ENCODE results near the gene NEAT1.

NEAT1 gene

DNA sequence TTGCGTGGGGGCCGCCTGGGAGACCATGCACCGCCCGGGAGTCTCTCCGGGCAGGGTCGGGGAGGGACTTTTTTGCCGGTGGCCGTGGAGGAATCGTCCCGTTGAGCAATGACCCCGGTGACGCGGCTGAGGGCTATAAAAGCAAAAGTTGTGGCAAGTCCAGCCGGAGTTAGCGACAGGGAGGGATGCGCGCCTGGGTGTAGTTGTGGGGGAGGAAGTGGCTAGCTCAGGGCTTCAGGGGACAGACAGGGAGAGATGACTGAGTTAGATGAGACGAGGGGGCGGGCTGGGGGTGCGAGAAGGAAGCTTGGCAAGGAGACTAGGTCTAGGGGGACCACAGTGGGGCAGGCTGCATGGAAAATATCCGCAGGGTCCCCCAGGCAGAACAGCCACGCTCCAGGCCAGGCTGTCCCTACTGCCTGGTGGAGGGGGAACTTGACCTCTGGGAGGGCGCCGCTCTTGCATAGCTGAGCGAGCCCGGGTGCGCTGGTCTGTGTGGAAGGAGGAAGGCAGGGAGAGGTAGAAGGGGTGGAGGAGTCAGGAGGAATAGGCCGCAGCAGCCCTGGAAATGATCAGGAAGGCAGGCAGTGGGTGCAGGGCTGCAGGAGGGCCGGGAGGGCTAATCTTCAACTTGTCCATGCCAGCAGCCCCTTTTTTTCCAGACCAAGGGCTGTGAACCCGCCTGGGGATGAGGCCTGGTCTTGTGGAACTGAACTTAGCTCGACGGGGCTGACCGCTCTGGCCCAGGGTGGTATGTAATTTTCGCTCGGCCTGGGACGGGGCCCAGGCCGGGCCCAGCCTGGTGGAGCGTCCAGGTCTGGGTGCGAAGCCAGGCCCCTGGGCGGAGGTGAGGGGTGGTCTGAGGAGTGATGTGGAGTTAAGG lies at the start of gene NEAT1:
Gene NEAT1 (plus strand): TSS at position 166 of the 883 bp plus-strand sequence.
- TF ChIP-seq, protein P1, sequence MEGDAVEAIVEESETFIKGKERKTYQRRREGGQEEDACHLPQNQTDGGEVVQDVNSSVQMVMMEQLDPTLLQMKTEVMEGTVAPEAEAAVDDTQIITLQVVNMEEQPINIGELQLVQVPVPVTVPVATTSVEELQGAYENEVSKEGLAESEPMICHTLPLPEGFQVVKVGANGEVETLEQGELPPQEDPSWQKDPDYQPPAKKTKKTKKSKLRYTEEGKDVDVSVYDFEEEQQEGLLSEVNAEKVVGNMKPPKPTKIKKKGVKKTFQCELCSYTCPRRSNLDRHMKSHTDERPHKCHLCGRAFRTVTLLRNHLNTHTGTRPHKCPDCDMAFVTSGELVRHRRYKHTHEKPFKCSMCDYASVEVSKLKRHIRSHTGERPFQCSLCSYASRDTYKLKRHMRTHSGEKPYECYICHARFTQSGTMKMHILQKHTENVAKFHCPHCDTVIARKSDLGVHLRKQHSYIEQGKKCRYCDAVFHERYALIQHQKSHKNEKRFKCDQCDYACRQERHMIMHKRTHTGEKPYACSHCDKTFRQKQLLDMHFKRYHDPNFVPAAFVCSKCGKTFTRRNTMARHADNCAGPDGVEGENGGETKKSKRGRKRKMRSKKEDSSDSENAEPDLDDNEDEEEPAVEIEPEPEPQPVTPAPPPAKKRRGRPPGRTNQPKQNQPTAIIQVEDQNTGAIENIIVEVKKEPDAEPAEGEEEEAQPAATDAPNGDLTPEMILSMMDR (IDR thresholded peaks at IDR 0.05), result no peak

DNA sequence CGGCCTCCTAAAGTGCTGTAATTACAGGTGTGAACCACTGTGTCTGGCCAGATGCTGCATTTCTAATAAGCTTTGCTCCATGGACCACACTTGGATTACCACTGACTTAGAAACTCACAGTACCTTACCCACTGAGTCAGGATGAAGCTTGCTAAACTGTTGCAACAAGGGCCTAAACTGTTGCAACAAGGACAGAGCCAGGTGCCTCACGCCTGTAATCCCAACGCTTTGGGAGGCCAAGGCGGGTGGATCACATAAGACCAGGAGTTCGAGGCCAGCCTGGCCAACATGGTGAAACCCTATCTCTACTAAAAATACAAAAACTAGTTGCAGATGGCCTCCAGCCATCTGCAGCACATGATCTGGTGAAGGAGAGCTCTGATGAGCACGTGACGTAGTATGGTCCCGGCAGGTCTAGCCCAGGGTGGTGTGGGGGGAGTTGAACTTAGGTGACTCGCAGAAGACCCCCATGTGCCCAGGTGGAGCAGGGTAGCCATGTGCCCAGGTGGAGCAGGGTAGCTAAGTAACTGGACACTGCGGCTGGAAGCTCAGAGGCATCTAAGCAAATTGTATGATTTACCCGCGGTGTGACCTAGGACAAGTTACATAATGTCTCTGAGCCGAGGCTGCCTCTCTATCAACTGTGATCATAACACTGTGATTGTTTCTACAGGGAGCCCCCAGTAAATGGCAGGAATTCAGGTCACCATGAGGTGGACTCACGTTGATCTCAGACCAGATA lies 48.6 kb upstream of the NEAT1 start:
- TF ChIP-seq, protein P1 (IDR thresholded peaks at IDR 0.05), result no peak

- TF ChIP-seq, protein P1 (IDR thresholded peaks at IDR 0.05), result no peak
Observed at GRCh38 chr11:65375012-65375411, 47.6 kb upstream of the NEAT1 start.

GRCh38 chr11:65376138-65376713 lies 46.4 kb upstream of the NEAT1 start:
- TF ChIP-seq, protein P1 (IDR thresholded peaks at IDR 0.05), result no peak

DNA sequence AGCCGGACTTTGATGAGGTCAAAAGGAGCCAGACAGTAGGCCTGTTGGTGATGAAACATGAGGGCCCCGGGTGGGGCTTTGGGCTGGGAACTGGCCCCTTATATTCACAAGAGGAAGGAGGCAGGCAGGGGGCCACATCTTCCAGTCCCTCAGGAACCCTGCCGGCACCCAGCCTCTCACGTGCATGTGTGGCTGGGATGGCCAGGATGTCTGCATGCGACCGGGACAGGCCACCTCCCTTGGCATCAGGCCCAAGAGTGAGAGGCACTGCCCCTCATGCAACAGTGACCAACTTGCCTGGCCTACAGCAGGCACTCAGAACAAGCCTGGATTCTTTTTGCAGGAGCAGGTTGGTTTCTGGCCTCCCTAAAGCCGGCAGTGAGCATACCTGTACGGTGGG lies 45.6 kb upstream of the NEAT1 start:
- TF ChIP-seq, protein P1 (IDR thresholded peaks at IDR 0.05), result no peak

DNA sequence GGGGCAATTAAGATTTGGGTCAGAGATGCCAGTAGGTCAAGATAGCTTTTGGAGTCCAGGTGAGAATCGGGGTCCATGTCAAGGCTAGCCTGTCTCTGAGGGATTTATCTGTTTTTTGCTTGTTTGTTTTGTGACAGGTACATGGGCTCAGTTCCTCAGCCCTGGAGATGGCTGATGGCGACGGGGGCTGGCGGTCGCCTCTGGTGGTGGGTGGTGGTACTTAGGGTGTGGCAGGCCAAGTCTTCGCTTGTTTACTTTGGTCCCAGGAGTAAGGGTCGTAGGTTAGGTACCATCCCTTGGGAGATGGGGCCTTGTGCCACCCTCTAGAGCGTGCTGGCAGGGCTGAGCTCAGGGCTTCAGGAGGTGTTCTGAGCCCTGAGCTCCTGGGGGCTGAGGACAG lies 44.8 kb upstream of the NEAT1 start:
- TF ChIP-seq, protein P1 (IDR thresholded peaks at IDR 0.05), result no peak

GRCh38 chr11:65378208-65378927 lies 44.2 kb upstream of the NEAT1 start:
- TF ChIP-seq, protein P1 (IDR thresholded peaks at IDR 0.05), result no peak
